NCI-H510A (cell line): ENCODE results near the gene TRIM56.
"Not testable (repeated sequence)": the region's sequence is repeated elsewhere in the genome, so short reads cannot be mapped to it uniquely, and the experiment has no call there.

Source experiments
- DNase-seq: peaks from one replicate; lab custom pipeline; 2025; lab: John Stamatoyannopoulos, UW

TRIM56 gene

DNA sequence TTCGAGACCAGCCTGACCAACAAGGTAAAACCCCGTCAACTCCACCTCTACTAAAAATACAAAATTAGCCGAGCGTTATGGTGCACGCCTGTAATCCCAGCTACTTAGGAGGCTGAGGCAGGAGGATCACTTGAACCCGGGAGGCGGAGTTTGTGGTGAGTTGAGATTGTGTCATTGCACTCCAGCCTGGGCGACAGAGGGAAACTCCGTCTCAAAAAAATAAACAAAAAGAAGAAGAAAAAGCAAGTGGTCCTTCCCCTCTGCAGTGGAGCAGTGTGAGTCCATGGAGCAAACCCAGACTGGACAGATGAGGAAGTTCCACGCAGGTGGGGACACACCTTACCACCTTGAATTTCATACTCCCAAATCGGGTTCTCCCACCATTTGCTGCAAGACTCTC lies 28.6 kb downstream of the TRIM56 start:
- no peak for DNase-seq

- no peak for DNase-seq
These were observed 29.2 kb downstream of the TRIM56 start for GRCh38 chr7:101114492-101114891.

DNA sequence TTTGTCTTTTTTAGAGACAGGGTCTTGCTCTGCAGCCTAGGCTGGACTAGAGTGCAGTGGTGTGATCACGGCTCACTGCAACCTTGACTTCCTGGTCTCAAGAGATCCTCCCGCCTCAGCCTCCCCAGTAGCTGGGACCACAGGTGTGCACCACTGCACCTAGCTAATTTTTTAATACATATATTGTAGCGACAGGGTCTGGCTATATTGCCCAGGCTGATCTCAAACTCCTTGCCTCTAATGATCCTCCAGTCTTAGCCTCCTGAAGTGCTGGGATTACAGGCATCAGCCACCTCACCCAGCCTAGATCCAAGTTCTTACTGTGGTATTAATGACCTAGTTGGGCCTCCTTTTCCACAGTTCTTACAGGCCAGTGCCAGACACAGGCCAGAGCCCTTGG lies 29.9 kb downstream of the TRIM56 start:
- DNase-seq = no peak

GRCh38 chr7:101116898-101117297 lies 31.6 kb downstream of the TRIM56 start:
- DNase-seq = no peak

DNA sequence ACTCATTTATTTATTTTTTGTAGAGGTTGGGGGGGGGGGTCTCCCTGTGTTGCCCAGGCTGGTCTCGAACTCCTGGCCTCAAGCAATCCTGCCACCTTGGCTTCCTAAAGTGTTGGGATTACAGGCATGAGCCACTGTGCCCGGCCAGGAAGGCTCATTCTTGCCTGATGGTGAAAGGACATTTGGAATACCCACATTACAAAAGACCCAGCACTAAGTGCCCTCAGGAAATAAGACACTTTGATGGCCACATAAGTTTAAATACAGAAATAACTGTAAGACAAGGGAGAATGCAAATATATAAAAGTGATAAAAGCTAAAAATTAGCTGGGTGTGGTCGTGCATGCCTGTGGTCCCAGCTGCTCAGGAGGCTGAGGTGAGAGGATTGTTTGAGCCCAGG lies 33.6 kb downstream of the TRIM56 start:
- no peak for DNase-seq

DNA sequence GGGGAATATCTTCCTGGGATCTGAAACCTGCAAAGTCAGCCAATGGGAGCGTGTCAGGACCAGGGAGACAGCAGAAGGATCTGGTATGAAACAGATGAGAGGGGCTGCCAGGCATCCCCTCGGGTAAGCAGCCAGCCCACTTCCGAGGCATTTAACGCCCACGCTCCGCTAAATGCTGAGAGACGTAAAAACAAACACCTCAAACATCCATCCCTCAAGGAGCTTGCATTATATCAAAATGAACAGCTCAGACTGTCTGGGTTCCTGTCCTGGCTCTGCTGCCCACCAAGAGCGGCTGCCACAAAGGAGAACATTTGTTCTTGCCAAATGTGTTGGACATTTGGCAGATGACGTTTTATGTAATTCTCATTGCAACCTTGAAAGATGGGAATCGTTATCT lies 34.6 kb downstream of the TRIM56 start:
- DNase-seq = no peak

DNA sequence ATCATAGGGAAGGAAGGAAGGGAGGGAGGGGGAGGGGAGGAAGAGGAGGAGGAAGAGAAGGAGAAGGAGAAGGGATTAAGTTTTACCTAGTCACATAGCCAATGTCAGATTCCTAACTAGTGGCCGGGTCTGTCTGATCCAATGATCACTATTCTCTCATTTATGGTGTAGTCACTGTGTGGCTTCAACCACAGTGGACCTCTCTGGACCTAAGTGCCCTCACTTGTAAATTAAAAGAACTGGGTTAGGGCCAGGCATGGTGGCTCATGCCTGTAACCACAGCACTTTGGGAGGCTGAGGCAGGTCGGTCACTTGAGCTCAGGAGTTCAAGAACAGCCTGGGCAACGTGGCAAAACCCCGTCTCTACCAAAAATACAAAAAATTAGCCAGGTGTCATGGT lies 35.0 kb downstream of the TRIM56 start:
- DNase-seq = no peak

- DNase-seq = not testable (repeated sequence)
These were observed 36.3 kb downstream of the TRIM56 start for GRCh38 chr7:101121631-101121990.

- no peak for DNase-seq
These were observed 37.0 kb downstream of the TRIM56 start for GRCh38 chr7:101121991-101122932.

DNA sequence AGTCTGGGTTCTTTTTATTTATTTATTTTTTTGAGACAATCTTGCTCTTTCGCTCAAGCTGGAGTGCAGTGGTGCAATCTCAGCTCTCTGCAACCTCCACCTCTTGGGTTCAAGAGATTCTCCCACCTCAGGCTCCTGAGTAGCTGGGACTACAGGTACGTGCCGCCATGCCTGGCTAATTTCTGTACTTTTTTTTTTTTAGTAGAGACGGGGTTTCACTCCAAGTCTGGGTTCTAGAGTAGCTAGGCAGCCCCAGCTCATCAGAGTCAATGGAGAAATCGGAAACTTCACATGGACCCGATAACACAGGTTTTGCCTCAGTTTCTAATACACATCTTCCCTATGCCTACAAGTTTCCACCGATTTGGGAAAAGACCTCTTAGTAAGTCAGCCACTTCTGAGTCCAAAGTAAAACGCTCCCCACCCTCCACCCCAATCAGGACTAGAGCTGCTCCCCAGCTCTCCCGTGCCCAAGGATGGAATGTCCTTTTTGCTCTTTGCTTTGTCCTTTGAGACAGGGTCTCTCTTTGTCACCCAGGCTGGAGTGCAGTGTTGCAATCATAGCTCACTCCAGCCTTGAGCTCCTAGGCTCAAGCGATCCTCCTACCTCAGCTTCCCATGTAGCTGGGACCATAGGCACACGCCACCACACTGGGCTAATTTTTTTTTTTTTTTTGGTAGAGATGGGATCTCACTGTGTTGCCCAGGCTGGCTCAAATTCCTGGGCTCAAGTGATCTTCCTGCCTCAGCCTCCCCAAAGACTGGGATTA lies 37.8 kb downstream of the TRIM56 start:
- DNase-seq = no peak

DNA sequence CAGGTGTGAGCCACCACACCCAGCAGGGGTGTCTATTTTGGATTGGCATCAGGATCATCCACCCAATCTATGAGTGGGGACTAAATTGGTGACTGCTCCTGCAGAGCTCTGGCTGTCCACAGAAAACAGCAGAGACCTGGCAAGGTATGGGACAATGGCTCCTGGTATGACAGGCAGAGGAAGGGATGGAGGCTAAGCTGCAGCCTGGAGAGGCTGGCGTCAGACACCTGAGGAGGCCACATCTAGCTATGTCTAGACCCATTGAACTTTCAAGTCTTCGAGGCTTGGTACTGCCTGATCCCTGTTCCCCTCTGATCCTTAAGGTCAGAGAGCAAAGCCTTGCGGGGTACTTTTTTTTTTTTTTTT lies 38.4 kb downstream of the TRIM56 start:
- DNase-seq = no peak

DNA sequence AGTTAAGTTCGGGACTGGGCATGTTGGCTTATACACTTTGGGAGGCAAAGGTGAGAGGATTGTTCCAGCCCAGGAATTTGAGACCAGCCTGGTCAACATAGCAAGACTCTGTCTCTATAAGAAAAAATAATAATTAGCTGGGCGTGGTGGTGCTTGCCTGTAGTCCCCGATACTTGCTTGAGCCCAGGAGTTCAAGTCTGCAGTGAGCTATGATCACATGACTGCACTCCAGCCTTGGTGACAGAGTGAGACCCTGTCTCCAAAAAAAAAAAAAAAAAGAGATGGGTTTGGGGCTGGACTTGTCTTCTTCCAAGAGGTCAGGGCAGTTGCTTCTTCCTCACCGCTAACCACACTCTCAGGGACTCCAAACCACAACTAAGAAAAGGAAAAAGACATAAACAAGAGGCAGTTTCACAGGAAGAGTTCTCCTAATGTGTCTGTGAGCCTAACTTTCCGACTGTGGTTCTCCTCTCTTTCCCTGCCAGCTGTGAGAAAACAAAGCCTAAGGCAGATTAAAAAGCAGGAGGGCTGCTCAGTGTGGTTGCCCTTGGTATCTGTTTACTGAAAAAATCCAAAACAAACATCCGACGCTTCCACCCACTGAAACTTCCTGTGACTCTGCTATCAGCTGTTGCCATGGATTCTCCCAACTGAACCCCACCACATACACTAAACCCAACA lies 39.2 kb downstream of the TRIM56 start:
- no peak for DNase-seq

GRCh38 chr7:101125989-101126650 lies 40.8 kb downstream of the TRIM56 start:
- no peak for DNase-seq

DNA sequence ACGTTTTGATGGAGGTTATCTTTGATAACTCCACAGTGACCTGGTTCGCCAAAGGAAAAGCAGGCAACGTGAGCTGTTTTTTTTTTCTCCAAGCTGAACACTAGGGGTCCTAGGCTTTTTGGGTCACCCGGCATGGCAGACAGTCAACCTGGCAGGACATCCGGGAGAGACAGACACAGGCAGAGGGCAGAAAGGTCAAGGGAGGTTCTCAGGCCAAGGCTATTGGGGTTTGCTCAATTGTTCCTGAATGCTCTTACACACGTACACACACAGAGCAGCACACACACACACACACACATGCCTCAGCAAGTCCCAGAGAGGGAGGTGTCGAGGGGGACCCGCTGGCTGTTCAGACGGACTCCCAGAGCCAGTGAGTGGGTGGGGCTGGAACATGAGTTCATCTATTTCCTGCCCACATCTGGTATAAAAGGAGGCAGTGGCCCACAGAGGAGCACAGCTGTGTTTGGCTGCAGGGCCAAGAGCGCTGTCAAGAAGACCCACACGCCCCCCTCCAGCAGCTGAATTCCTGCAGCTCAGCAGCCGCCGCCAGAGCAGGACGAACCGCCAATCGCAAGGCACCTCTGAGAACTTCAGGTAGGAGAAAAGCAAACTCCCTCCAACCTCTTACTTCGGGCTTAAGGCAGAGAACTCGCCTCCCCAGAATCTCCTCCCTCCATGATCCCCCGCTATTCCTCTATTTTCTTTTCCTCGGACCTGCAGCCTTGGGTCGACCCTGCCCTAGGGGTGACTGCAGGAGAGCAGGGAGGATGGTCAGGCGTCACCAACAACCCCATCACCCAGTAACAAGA lies 41.6 kb downstream of the TRIM56 start, which contains the start of gene SERPINE1:
Gene SERPINE1, plus strand, starts transcription at position 454 of the 809 bp plus-strand sequence. CDS start 1,290 bp downstream, outside the sequence.
- DNase-seq = no peak

DNA sequence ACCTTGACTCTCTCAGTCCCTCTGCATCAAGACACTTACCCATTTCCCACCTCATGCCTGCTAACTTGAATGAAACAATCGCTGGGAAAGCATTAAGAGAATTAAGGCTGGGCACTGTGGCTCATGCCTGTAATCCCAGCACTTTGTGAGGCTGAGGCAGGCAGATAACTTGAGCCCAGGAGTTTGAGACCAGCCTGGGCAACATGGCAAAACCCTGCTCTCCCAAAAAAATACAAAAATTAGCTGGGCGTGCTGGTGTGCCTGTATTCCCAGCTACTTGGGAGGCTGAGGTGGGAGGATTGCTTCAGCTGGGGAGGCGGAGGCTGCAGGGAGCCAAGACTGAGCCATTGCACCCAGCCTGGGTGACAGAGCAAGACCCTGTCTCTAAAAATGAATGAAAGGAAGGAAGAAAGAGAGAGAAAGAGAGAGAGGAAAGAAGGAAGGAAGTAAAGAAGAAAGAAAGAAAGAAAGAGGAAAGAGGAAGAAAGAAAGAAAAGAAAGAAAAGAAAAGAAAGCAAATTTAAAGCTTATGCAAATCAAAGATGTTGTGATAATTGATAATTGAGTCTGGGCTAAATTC lies 42.3 kb downstream of the TRIM56 start:
- DNase-seq = no peak

- DNase-seq = no peak
These were observed 43.0 kb downstream of the TRIM56 start for GRCh38 chr7:101128040-101128834.

DNA sequence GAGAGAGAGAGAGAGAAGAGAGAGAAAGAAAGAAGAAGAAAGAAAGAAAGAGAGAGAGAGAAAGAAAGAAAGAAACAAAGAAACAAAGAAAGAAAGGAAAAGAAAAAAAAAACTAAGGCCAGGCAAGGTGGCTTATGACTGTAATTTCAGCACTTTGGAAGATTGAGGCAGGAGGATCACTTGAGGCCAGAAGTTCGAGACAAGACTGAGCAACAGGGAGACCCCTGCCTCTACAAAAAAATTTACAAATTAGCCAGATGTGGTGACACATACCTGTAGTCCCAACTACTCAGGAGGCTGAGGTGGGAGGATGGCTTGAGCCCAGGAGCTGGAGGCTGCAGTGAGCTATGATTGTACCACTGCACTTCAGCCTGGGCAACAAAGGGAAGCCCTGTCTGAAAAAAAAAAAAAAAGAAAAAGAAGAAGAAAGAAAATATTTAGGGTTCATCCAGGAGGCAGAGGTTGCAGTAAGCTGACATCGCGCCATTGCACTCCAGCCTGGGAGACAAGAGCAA lies 44.4 kb downstream of the TRIM56 start:
- no peak for DNase-seq

GRCh38 chr7:101132626-101133600 lies 47.6 kb downstream of the TRIM56 start:
- DNase-seq = not testable (repeated sequence)
